ENCODE data around the gene MRPL16. TPM values are rescaled to one million over a fixed set of nuclear protein-coding genes. Genes with fewer than 3 reads are reported as not detected.
A peak's percentile ranks its signal among the peaks of the same experiment; 100 is the strongest.
"Not testable (repeated sequence)": the region's sequence is repeated elsewhere in the genome, so short reads cannot be mapped to it uniquely, and the experiment has no call there.

The MRPL16 gene
- total RNA-seq, 1 donor = 80.2 TPM

DNA sequence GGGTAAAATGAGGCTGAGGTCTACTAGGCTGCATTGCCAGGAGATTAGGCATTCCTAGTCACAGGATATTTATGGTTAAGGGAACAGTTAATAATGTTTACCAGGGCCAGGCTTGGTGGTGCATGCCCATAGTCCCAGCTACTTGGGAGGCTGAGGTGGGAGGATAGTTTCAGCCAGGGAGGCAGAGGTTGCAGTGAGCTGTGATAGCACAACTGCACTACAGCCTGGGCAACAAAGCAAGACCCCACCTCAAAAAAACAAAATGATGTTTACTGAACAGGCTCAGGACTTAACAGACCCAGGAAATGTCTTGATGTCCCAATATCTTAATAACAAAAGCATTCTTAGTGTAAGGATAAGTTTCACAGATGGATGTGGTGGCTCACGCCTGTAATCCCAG, 2.8 kb upstream of the MRPL16 start:
- no peak for DNase-seq (ENCODE audit: low read depth in 2 of 3, low spot score in 2 of 3)

DNA sequence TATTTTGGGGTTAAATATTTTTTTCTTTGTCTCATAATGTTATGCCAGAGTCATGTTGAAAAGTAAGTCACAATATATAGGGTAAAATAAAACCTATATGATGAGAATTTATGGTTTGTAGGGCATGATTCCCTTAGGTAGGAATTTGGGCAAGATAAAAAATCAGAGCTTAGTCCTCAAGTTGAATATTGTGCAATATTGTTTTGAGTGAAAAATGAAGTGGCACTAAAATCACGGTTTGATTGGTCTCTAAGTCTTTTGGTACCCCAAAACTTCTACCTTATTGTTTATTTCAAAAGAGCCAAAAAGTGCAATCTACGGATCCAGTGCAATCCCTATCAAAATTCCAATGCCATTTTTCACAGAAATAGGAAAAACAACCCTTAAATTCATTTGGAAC, 1.6 kb upstream of the MRPL16 start:
- DNase-seq (ENCODE audit: low read depth in 2 of 3, low spot score in 2 of 3) = no peak

DNA sequence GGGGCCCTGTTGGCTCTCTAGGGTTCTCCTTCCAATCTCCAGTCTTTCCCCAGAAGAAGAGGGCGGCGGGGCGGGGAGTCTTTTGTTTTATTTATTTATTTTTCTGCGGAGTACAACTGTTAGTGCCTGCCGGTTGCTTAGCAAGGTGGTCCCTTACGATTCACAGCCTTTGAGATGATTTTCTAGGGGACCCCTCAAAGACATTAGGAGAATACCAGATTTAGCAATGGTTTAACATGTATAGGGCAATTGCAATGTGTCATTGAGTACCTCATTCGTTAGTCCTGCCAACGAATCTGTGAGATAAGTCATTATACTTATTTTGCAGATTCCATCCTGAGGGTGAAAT, 307 bp upstream of the MRPL16 start:
- DNase-seq (ENCODE audit: low read depth in 2 of 3, low spot score in 2 of 3) = no peak

DNA sequence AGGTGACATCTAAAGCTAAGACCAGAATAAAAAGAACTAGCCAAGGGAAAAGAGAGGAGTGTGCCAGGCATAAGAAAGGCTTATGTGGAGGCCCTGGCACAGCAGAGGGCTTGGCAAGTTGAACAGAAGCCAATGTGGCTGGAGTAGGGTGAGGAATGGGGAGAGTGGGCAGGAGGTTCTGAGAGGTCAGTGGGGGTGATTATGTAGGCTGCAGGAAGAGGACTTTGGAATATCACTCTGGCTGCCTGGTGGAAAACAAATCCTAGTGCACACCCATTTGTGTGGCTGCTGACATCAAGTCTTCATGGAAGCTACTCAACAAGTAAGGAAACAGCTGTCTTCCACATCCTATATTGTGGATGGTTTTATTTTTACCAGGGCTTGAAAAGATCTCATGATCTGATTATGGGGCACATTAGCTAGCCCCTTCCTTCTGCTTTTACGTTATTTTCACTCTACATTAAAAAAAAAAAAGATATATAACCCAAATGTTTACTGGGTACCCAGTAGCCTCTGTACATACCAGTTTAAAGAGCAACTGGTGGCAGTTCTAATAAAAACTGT, 3.4 kb downstream of the MRPL16 start:
- DNase-seq (ENCODE audit: low read depth in 2 of 3, low spot score in 2 of 3) = peak in 1 of 3 donors; percentile 74

DNA sequence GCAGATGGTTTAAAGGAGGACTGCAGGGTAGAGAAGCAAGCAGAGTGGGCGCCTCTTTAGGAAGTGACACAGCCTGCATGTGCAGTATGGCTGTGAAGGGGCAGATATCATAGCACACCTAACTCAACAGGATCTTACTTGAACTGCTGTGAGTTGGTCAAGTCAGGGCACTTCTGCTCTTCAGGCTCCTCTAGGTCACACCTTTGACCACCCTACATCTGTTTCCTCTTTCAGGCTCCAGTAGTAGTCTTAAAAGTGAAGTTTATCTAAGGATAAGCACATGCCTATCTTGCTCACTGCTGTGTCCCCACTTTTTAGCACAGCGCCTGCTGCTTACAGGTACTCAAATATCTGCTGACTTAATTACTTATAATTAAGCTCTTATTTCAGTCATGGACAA, 6.5 kb downstream of the MRPL16 start:
- peak in 1 of 3 donors; percentile 73 for DNase-seq (ENCODE audit: low read depth in 2 of 3, low spot score in 2 of 3)

DNA sequence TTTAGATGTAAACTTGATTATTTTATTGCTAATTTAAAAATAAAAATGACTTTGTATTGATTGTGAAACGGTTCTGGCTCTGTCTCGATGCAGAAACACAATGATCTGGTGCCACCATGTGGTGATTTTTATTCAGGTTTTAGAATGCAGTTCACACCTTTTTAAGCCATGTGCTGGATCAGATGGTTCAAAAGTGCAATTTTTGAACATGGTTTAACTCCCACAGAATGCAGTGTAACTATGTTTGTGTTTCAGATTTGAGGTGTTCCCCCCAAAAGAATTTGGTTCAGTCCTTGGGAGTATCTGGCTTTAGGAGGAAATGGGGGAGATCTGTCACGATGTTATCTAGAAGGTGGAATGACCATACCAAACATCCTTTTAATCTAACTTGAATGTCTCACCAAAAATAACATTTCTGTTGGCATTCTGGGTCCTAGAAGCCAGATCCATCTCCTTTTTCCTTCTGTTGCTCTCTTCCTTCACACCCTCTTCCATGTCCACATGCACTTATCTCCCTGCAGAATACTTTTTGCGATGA, 7.9 kb downstream of the MRPL16 start:
- DNase-seq (ENCODE audit: low read depth in 2 of 3, low spot score in 2 of 3) = peak in 2 of 3 donors; percentile 57 to 82

DNA sequence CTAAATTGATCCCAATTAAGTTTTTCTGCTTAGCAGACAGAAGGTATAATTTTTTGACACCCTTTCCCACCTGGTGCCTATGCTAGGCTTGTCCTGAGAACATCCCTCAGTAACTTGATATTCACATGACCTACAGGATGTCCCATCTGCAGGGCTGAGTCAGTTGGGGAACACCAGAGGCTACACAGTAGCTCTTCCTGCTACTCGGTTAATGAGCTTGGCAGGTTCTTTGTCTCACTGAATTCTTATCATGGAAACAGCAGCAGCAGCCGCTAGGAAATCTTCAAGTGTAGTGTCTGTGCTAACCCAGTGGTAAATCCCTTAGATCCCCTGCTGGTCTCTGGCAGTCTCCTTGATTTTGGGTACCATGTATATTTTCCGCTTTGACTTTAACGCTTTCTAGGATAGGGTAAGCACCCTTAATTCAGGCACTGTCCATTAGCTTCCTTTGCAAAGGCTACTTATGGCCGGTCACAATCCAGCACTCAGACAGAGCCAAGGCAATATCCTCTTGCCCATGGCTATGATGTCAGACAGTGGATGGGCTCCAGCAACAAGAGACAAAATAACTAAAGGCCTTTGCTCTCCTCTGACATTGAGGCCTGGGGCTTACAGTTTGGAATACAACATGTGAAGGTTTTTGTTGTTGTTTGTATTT, 8.5 kb downstream of the MRPL16 start:
- no peak for DNase-seq (ENCODE audit: low read depth in 2 of 3, low spot score in 2 of 3)

DNA sequence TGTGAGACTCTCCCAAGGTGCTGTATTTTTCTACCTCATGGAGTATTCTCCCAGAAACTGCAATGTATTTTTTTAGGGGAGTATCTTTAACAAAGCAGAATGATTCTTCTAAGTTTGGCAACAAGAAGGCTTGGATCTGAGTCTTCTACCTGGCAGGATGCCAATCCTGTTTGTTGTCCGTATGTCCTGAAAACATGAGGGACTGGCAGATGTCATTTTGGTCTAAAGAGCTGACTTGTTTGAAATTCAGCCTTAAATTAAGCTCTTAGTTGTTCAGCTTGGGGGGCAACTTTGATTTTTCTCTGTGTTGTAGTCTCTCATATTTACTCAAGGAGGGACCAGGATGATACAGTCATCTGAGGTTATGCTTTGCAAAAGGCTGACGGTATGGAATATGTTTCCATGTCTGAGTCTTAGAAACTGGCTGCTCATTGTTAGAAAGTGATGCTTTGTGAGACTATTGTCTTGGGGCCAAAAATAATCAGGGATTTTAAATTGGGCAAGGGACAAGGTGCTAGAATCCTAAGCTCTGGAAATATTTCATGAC, 9.3 kb downstream of the MRPL16 start:
- DNase-seq (ENCODE audit: low read depth in 2 of 3, low spot score in 2 of 3) = no peak

DNA sequence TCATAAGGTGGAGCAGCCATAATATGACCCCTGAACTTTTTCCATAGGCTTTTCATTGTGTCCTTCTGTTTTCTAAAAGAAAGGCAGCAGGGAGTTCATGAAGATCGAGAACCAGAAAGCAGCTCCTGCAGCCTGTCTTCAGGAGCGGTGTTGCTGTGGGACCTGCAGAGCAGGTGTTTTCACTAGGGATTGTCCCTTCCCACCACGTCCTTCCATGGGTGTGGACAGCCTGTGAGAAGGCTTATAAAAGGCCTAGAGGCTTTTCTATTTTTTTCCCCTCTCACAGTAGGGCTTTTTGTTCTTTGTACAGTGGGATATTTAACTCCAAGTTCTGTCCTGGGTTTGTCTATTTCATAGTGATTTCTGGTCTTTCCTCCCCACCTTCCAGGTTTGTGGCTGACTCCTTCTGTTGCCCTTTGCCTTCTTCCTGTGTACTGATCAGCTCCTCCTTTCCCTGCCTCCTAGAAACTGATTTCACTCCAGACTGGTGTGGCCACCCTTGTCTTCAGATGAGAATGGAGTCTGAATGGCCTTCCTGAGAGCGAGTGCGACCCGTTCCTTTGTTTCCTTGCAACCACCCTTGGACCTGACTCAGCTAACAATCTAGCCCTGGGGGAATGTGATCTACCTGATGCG, 10.1 kb downstream of the MRPL16 start:
- no peak for DNase-seq (ENCODE audit: low read depth in 2 of 3, low spot score in 2 of 3)

DNA sequence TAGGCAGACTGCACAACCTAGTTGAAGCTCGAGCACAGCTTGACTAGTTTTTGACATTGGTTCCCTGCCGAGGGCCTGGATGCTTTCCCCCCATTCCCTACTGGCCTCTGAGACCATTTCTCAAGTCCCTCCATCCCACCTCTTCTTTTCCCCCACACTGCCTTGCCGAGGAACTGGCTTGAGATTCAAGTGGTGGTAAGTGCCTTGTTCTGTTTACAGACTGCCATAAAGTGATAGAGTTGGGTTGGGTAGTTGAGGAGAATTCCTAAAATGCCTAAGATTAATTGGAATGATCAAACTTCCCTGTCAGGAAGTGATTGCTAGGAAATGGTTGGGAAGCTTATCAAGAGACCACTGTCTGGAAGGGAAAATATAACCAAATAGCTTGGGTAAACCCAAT, 16.2 kb downstream of the MRPL16 start:
- DNase-seq (ENCODE audit: low read depth in 2 of 3, low spot score in 2 of 3) = no peak

DNA sequence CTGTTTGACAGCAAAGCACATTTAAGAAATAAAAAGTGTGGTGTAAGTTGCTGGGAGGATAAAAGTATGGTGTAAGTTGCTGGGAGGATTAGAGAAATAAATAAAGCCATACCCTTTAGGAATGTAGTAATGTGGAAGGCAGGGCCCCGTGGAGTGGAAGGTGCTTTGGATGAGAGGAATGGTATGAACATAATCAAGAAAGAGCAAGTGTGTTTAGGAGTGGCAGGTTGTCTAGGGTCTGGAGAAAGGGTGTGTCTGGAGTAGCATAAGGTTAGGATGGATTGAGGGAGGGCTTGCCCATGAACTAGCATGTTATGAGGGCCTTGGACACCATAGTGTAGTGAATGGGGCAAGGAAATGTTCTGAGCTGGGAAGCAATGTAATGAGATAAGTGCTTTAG, 18.1 kb downstream of the MRPL16 start:
- no peak for DNase-seq (ENCODE audit: low read depth in 2 of 3, low spot score in 2 of 3)

DNA sequence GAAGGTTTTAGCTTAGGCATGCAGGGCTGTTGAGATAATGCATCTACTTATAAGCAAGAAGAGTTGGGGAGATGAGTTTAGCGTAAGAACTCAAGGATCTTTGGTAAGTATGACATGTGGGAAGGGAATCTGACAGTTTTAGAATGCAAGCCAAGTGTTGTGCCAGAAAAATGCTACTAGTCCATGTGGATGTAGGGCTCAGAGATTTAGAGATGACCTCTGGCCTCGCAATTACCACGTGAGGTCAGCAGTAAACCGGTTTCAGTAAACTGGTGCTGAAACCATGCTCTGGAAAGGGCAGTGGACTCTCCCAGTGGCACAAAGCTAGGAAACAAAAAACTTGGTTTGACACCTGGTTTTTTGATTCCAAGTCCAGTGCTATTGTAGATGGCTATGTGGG, 18.9 kb downstream of the MRPL16 start:
- no peak for DNase-seq (ENCODE audit: low read depth in 2 of 3, low spot score in 2 of 3)

DNA sequence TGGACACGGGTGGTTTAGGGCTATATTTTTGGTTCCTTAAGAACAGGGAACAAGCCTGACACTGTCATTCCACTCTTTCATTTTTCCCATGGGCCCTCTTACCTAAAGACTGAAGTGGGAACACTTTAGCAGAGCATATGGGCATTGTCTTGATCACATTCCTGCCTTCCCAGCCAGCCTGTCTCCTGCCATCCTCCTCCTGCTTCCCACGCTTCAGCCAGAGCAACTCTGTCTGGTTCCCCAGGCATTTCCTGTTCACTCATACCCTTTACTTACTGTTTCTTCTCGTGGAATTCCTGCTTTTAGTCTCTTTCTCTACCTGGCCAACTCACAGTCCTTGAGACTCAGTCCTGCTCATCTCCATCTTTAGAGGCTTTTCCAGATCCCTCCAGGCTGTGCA, 22.8 kb downstream of the MRPL16 start:
- DNase-seq (ENCODE audit: low read depth in 2 of 3, low spot score in 2 of 3) = no peak

DNA sequence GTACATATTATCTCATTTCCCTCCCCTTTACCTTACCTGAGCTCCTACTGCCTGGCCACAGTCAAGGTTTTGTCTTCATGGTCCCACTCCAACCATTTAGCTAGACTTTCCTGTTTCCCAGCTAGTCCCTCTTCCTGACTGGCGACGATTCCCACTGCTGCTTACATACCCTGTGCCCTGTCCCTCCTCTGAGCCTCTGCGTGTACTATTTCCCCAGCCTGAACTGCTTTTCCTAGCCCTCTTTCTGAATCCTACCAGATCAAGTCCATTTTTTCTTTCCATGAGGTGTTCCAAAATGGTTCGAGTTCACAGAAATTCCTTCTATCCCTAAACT, 23.4 kb downstream of the MRPL16 start:
- DNase-seq (ENCODE audit: low read depth in 2 of 3, low spot score in 2 of 3) = no peak

DNA sequence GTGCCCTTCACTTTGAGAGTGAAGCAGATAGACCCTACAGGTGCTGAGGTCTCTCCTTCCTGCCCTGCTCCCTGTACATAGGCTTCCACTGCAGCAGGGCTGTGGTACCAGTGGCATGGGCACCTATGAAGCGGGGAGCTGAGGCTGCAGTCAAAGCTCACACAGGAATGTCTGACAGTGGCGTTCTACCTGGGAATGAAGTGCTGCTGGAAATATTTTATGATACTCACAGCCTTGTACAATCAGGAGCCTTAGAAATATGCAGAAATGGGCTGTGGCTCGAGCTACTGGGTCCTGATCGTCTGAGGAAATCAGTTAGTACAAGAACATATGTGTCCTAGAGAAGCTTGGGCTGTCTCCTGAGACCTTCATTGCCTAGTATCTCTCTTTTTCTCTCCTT, 24.8 kb downstream of the MRPL16 start:
- DNase-seq (ENCODE audit: low read depth in 2 of 3, low spot score in 2 of 3) = no peak

DNA sequence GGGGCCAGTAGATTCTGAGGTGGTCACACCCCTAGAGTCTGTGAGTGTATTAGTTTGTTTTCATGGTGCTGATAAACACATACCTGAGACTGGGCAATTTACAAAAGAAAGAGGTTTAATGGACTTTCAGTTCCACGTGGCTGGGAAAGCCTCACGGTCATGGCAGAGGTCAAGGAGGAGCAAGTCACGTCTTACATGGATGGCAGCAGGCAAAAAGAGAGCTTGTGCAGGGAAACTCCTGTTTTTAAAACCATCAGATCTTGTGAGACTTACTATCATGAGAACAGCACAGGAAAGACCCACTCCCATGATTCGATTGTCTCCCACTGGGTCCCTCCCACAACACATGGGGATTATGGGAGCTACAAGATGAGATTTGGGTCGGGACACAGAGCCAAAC, 26.1 kb downstream of the MRPL16 start:
- DNase-seq (ENCODE audit: low read depth in 2 of 3, low spot score in 2 of 3) = not testable (repeated sequence)

DNA sequence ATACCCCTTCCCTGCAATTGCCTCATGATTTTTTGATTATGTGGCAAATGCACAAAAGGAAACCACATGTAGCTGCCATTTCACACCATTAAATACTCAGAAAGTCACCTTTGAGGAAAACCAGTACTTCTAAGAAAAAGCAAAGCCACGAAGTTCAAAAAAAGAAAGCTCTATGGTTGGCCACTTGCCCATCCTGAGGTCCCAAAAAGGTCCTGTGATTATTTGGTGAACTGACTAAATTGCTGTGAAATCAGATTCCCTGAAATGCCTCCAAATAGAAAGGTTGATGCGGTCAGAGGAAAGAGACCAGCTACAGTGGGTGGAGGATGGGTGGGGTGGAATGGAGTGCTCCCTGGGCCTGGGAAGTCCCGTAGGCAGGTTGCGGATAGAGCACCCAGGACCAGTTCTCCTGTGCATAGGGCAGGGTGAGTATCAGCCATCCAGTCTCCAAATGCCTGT, 26.9 kb downstream of the MRPL16 start:
- no peak for DNase-seq (ENCODE audit: low read depth in 2 of 3, low spot score in 2 of 3)

DNA sequence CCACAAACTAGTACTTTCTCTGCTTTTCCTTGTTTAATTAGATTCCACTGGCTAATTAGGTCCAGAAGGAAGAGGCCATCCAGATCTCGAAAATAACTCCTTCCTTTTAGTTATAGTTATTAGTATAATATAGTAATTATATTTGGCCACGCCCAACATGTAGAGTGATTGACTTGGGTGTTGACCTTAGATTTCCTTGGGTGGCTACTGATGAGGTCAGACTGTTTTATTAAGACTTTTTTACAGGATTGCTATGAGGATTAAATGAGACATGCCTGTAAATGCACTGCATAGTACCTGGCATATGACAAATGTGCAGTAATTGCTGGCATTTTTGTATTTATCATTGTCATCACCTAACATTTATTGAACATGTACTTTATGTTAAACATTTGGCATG, 28.5 kb downstream of the MRPL16 start:
- no peak for DNase-seq (ENCODE audit: low read depth in 2 of 3, low spot score in 2 of 3)

DNA sequence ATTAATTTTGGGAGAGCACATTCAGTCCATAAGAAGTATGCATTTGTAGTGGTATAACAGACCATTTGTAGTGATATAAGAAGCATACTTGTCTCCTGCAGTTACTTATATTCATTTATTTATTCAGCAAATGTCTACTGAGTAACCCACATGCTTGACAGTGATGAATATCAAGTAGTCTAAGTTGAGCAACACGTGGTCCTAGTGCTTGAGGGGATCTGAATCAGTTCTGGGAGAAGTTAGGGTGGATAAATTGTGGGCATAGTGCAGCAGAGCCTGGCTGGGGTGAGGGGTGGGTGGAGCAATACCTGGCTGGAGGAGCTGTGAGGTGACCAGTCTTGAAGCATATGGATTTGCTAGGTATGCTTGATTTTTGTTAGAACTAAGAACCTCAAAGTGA, 31.1 kb downstream of the MRPL16 start:
- DNase-seq (ENCODE audit: low read depth in 2 of 3, low spot score in 2 of 3) = no peak

DNA sequence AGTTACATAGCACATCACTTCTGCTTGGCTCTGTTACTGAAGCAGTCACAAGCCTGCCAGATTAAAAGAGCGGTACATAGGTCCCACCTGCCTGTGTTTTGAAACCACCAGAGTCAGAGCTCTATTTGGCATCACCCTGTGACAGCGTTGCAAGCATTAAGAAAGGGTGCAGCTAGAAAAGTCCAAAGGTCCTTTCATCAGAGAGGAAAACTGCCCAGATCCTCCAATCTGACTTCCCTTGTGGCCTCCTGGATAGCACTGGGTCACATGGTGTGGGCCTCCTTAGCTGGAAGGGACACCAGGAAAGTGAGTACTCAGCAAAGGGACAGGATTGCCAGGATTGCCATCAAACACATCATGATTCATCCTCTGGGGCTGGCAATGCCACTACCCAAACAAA, 32.5 kb downstream of the MRPL16 start:
- no peak for DNase-seq (ENCODE audit: low read depth in 2 of 3, low spot score in 2 of 3)

DNA sequence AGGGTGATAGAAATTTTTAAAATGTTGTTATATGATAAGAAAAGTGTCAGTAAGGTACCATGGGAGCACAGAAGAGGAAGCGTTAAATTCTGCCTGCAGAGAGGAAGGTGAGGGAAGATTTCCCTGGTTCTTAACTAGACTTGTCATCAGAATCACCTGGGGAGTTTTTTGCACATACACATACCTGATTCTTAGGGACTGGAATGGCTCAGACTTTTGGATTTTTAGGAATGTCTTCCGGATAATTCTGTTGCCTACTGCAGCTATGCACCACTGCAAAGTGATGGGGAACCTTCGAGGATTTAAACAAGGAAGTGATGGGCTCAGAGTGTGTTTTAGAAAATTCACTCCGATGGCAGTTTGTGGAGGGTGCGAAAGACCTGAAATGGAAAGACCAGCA, 33.5 kb downstream of the MRPL16 start:
- no peak for DNase-seq (ENCODE audit: low read depth in 2 of 3, low spot score in 2 of 3)

Measured in hematopoietic multipotent progenitor cell (in vitro differentiated cells).